ENCODE results near the gene WIPF2. TPM values are rescaled to one million over a fixed set of nuclear protein-coding genes. Genes with fewer than 3 reads are reported as not detected.

Gene WIPF2
- total and polyA plus RNA-seq, 2 donors (not counting 1 experiment from before 2014, with no cell fraction given) = 7.7 to 48.4 TPM

- Histone ChIP-seq H3K4me2 (replicated peaks; ENCODE audit: low read depth, low read length, poor library complexity, severe bottlenecking) (peak overlapping the region; percentile 98), H3K27ac (ENCODE audit: low read length in 2 of 2) (no peak overlapping the region), H3K36me3 (replicated peaks in 1 of 2; ENCODE audit: control extremely low read depth in 1 of 2, control insufficient read depth in 1 of 2, extremely low read depth in 1 of 2, insufficient read depth in 2 of 2, low read length in 1 of 2) (no peaks in the 10 kb centered on the region), H3K4me3 (ENCODE audit: control extremely low read depth in 1 of 5, extremely low read depth in 1 of 5, insufficient read depth in 1 of 5, low read depth in 2 of 5, low read length in 4 of 5) (no peak overlapping the region), H3K9me3 (ENCODE audit: control extremely low read depth in 1 of 3, control insufficient read depth in 2 of 3, insufficient read depth in 1 of 3, low read length in 2 of 3) (no peaks in the 10 kb centered on the region), H3K27me3 (replicated peaks in 1 of 4; ENCODE audit: control extremely low read depth in 1 of 4, control insufficient read depth in 3 of 4, insufficient read depth in 4 of 4, low read length in 3 of 4) (no peaks in the 10 kb centered on the region), H3K79me2 (ENCODE audit: control insufficient read depth, insufficient read depth, low read length) (peaks cover 56% of the 10 kb centered on the region), H3K9ac (ENCODE audit: low read length) (no peak overlapping the region), H2AFZ (ENCODE audit: insufficient read depth, low read depth, low read length, poor library complexity, severe bottlenecking) (no peak overlapping the region), H3K4me1 (ENCODE audit: control insufficient read depth in 2 of 2, insufficient read depth in 2 of 2, low read length in 2 of 2) (peaks cover 61 to 78% of the 10 kb centered on the region in 2 donors), H4K20me1 (ENCODE audit: control insufficient read depth, insufficient read depth, low read length, poor library complexity, severe bottlenecking) (peaks cover 8% of the 10 kb centered on the region)
- Mint-ChIP-seq H3K9me3 (ENCODE audit: insufficient read depth) (no peaks in the 10 kb centered on the region), H3K4me3 (peak overlapping the region; percentile 97), H3K4me1 (peaks cover 71% of the 10 kb centered on the region), H3K27ac (peak overlapping the region; percentile 61), H3K27me3 (no peaks in the 10 kb centered on the region)
- ChIA-PET CTCF (interaction anchor here (0.5 to 30.5 kb wide), 13 partner anchors 7 to 1601 kb away, joined by 3 to 871 read pairs (median 4); partner anchors contain the start of genes GJD3 and RARA), POLR2A (interaction anchor here (0.5 to 3.0 kb wide), 10 partner anchors 7 to 267 kb away, joined by 3 to 20 read pairs (median 6); partner anchors contain the start of gene RARA)
- intact Hi-C loops (cut with micrococcal nuclease) = no loop called here
- no peak for ATAC-seq (ENCODE audit: low read depth)
- TF ChIP-seq EZH2 (IDR thresholded peaks at IDR 0.05; ENCODE audit: borderline replicate concordance, insufficient read depth, low read depth, low read length, poor library complexity, severe bottlenecking) = no peak
- TF ChIP-seq, protein P1, sequence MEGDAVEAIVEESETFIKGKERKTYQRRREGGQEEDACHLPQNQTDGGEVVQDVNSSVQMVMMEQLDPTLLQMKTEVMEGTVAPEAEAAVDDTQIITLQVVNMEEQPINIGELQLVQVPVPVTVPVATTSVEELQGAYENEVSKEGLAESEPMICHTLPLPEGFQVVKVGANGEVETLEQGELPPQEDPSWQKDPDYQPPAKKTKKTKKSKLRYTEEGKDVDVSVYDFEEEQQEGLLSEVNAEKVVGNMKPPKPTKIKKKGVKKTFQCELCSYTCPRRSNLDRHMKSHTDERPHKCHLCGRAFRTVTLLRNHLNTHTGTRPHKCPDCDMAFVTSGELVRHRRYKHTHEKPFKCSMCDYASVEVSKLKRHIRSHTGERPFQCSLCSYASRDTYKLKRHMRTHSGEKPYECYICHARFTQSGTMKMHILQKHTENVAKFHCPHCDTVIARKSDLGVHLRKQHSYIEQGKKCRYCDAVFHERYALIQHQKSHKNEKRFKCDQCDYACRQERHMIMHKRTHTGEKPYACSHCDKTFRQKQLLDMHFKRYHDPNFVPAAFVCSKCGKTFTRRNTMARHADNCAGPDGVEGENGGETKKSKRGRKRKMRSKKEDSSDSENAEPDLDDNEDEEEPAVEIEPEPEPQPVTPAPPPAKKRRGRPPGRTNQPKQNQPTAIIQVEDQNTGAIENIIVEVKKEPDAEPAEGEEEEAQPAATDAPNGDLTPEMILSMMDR (IDR thresholded peaks at IDR 0.05) = no peak
- DNase-seq = no peak
- WGBS (ENCODE audit: insufficient coverage) = 88% methylated on average over 32 of the region's 38 CpGs
Measured at GRCh38 chr17:40316571-40317344, 97.7 kb downstream of the WIPF2 start.
